ENCODE results near the gene RERGL.

RERGL gene, protein sequence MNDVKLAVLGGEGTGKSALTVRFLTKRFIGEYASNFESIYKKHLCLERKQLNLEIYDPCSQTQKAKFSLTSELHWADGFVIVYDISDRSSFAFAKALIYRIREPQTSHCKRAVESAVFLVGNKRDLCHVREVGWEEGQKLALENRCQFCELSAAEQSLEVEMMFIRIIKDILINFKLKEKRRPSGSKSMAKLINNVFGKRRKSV

DNA sequence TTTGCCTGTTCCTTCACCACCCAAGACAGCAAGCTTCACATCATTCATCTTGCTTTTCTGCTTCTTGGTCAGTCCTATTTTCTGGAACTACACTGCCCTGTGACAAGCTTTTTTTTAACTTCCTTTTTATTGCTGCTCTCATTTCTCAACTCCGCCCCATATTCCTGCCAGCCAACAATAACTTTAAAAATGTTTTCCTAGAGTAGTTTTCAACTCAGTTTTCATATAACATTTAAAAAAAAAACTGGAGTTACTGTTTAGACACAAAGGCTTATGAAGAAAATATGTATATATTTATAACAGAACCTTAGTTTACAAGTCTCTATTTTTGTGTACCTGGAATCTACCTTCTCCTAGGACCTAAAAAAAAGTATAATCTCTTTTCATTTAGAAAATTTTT lies at the start of gene RERGL:
RERGL (minus strand) TSS at position 101 of the 400 bp plus-strand sequence; CDS start at position 48, 53 bp downstream.
- ATAC-seq, result no peak
- TF ChIP-seq ZNF565 (CRISPR knock-in tag; conservative IDR thresholded peaks at IDR 0.05; ENCODE audit: low read depth), result no peak
- no peak for TF ChIP-seq PPARA (CRISPR knock-in tag; IDR thresholded peaks at IDR 0.05; ENCODE audit: borderline replicate concordance)
- TF ChIP-seq BACH2 (CRISPR knock-in tag; IDR thresholded peaks at IDR 0.05; ENCODE audit: borderline replicate concordance), result no peak
- no peak for TF ChIP-seq OSR1 (CRISPR knock-in tag; IDR thresholded peaks at IDR 0.05)
- no peak for TF ChIP-seq ESRRG (CRISPR knock-in tag; IDR thresholded peaks at IDR 0.05)

DNA sequence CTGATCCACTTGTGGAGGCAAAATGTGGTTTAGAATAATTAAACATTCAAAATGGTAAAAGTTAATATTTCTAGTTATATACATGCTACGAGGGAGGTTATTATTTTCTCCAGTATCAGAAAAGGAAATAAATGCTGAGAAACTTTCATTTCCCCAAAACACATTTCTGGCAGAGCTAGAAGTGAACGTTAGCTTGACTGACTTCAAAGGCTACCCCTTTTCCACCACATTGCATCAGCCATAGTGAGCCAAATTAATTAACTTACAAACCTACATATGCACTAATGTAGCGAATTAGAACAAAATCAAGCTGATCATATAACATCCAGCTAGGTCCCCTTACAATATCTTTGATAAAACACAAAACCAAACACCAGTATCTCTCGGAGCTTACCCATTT lies 49.3 kb upstream of the RERGL start:
- no peak for TF ChIP-seq TOX (CRISPR knock-in tag; IDR thresholded peaks at IDR 0.05; ENCODE audit: borderline replicate concordance)
- TF ChIP-seq ARNTL (CRISPR knock-in tag; IDR thresholded peaks at IDR 0.05; ENCODE audit: borderline replicate concordance, low read depth), result no peak
- no peak for TF ChIP-seq GLIS3 (CRISPR knock-in tag; IDR thresholded peaks at IDR 0.05)
- no peak for TF ChIP-seq SNAI2 (CRISPR knock-in tag; IDR thresholded peaks at IDR 0.05)
- no peak for TF ChIP-seq TCF4 (CRISPR knock-in tag; IDR thresholded peaks at IDR 0.05; ENCODE audit: borderline replicate concordance)
- TF ChIP-seq, protein P1, sequence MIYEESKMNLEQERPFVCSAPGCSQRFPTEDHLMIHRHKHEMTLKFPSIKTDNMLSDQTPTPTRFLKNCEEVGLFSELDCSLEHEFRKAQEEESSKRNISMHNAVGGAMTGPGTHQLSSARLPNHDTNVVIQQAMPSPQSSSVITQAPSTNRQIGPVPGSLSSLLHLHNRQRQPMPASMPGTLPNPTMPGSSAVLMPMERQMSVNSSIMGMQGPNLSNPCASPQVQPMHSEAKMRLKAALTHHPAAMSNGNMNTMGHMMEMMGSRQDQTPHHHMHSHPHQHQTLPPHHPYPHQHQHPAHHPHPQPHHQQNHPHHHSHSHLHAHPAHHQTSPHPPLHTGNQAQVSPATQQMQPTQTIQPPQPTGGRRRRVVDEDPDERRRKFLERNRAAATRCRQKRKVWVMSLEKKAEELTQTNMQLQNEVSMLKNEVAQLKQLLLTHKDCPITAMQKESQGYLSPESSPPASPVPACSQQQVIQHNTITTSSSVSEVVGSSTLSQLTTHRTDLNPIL (CRISPR knock-in tag; IDR thresholded peaks at IDR 0.05; ENCODE audit: low read depth), result no peak
- TF ChIP-seq ZNF70 (CRISPR knock-in tag; IDR thresholded peaks at IDR 0.05), result no peak
- no peak for ATAC-seq

DNA sequence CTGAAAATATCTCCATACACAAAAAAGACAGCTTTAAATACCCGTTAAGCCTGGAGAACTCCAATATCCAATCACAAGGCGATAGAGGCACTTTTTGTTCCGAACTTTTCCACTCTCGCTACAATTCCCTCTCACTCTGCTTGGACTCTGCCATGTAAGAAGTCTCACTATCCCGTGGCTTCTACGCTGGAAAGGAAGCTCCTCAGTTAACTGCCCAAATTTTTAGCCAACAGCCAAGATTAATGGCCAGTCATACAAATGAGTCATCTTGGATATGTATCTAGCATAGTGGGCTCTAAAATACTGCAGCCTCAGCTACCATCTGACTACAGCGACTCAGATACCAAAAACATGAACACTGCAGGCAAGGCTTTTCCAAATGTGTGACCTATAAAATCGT lies 45.5 kb upstream of the RERGL start:
- TF ChIP-seq TOX (CRISPR knock-in tag; IDR thresholded peaks at IDR 0.05; ENCODE audit: borderline replicate concordance) (no peak), TCF4 (CRISPR knock-in tag; IDR thresholded peaks at IDR 0.05; ENCODE audit: borderline replicate concordance) (no peak), OSR1 (CRISPR knock-in tag; IDR thresholded peaks at IDR 0.05) (no peak), ZC3H10 (CRISPR knock-in tag; IDR thresholded peaks at IDR 0.05) (no peak), CSDC2 (CRISPR knock-in tag; IDR thresholded peaks at IDR 0.05) (no peak), ARNTL (CRISPR knock-in tag; IDR thresholded peaks at IDR 0.05; ENCODE audit: borderline replicate concordance, low read depth) (no peak), ZFP30 (CRISPR knock-in tag; IDR thresholded peaks at IDR 0.05) (no peak), ISL1 (CRISPR knock-in tag; IDR thresholded peaks at IDR 0.05) (no peak), ZFP3 (CRISPR knock-in tag; IDR thresholded peaks at IDR 0.05) (no peak), ZNF8 (CRISPR knock-in tag; IDR thresholded peaks at IDR 0.05) (no peak), GLIS3 (CRISPR knock-in tag; IDR thresholded peaks at IDR 0.05) (no peak), ZNF70 (CRISPR knock-in tag; IDR thresholded peaks at IDR 0.05) (no peak)
- TF ChIP-seq, protein P2, sequence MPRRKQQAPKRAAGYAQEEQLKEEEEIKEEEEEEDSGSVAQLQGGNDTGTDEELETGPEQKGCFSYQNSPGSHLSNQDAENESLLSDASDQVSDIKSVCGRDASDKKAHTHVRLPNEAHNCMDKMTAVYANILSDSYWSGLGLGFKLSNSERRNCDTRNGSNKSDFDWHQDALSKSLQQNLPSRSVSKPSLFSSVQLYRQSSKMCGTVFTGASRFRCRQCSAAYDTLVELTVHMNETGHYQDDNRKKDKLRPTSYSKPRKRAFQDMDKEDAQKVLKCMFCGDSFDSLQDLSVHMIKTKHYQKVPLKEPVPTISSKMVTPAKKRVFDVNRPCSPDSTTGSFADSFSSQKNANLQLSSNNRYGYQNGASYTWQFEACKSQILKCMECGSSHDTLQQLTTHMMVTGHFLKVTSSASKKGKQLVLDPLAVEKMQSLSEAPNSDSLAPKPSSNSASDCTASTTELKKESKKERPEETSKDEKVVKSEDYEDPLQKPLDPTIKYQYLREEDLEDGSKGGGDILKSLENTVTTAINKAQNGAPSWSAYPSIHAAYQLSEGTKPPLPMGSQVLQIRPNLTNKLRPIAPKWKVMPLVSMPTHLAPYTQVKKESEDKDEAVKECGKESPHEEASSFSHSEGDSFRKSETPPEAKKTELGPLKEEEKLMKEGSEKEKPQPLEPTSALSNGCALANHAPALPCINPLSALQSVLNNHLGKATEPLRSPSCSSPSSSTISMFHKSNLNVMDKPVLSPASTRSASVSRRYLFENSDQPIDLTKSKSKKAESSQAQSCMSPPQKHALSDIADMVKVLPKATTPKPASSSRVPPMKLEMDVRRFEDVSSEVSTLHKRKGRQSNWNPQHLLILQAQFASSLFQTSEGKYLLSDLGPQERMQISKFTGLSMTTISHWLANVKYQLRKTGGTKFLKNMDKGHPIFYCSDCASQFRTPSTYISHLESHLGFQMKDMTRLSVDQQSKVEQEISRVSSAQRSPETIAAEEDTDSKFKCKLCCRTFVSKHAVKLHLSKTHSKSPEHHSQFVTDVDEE (CRISPR knock-in tag; IDR thresholded peaks at IDR 0.05), result no peak
- TF ChIP-seq, protein P1 (CRISPR knock-in tag; IDR thresholded peaks at IDR 0.05; ENCODE audit: low read depth), result no peak
- TF ChIP-seq, protein P3, sequence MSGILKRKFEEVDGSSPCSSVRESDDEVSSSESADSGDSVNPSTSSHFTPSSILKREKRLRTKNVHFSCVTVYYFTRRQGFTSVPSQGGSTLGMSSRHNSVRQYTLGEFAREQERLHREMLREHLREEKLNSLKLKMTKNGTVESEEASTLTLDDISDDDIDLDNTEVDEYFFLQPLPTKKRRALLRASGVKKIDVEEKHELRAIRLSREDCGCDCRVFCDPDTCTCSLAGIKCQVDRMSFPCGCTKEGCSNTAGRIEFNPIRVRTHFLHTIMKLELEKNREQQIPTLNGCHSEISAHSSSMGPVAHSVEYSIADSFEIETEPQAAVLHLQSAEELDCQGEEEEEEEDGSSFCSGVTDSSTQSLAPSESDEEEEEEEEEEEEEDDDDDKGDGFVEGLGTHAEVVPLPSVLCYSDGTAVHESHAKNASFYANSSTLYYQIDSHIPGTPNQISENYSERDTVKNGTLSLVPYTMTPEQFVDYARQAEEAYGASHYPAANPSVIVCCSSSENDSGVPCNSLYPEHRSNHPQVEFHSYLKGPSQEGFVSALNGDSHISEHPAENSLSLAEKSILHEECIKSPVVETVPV (CRISPR knock-in tag; IDR thresholded peaks at IDR 0.05), result no peak
- no peak for ATAC-seq

DNA sequence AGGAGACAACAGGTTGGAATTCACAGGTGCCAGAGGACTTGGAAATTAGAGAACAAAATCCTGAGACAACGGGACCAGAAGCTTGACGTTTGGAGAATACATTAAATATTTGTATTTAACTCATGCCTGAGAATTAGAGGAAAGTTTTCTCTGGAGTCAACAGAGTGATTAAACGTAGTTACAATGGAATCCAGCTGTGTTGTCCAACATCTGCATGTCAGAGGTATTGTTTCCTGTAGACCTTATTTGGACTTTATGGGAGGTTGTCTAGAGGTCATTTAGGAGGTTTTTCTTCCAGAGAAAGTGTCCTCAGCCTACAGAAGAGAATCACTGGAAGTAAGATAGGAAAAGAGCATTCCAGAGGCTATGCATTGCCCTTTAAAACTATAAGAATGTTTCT lies 45.1 kb upstream of the RERGL start:
- TF ChIP-seq CSDC2 (CRISPR knock-in tag; IDR thresholded peaks at IDR 0.05) (no peak), TCF4 (CRISPR knock-in tag; IDR thresholded peaks at IDR 0.05; ENCODE audit: borderline replicate concordance) (no peak), TOX (CRISPR knock-in tag; IDR thresholded peaks at IDR 0.05; ENCODE audit: borderline replicate concordance) (no peak), ISL1 (CRISPR knock-in tag; IDR thresholded peaks at IDR 0.05) (no peak), ZNF8 (CRISPR knock-in tag; IDR thresholded peaks at IDR 0.05) (no peak), OSR1 (CRISPR knock-in tag; IDR thresholded peaks at IDR 0.05) (no peak), SNAI2 (CRISPR knock-in tag; IDR thresholded peaks at IDR 0.05) (no peak), ZNF70 (CRISPR knock-in tag; IDR thresholded peaks at IDR 0.05) (no peak), ZC3H10 (CRISPR knock-in tag; IDR thresholded peaks at IDR 0.05) (no peak), ZNF565 (CRISPR knock-in tag; conservative IDR thresholded peaks at IDR 0.05; ENCODE audit: low read depth) (no peak), ESRRG (CRISPR knock-in tag; IDR thresholded peaks at IDR 0.05) (no peak), PPARA (CRISPR knock-in tag; IDR thresholded peaks at IDR 0.05; ENCODE audit: borderline replicate concordance) (no peak)
- TF ChIP-seq, protein P1 (CRISPR knock-in tag; IDR thresholded peaks at IDR 0.05; ENCODE audit: low read depth), result no peak
- TF ChIP-seq, protein P2 (CRISPR knock-in tag; IDR thresholded peaks at IDR 0.05), result no peak
- TF ChIP-seq, protein P3 (CRISPR knock-in tag; IDR thresholded peaks at IDR 0.05), result no peak
- ATAC-seq, result no peak

All from SK-N-SH treated with all-trans-retinoic acid at 6 μM for 48 hours (cell line).